ENCODE data around the gene JARID2. TPM values are rescaled to one million over a fixed set of nuclear protein-coding genes. Genes with fewer than 3 reads are reported as not detected.

JARID2 gene
- total and polyA plus RNA-seq, 7 donors = 1.1 to 16.1 (median 4.9) TPM

GRCh38 chr6:15303920-15304291 lies 58.0 kb downstream of the JARID2 start:
- H3K9me3 ChIP-seq = no peaks in the 10 kb centered on the region
- H3K4me1 ChIP-seq = peaks cover 68% of the 10 kb centered on the region
- no peak overlapping the region for H3K4me3 ChIP-seq
- no peak overlapping the region for H3K27ac ChIP-seq
- no peaks in the 10 kb centered on the region for H3K36me3 ChIP-seq (ENCODE audit: insufficient read depth in 1 of 2, low read depth in 1 of 2)
- no peak for TF ChIP-seq CTCF (IDR thresholded peaks at IDR 0.05)
- 93 to 97% (median 96%) methylated on average over 6 of the region's 6 CpGs for WGBS, 3 donors
- intact Hi-C loops (cut with DNase I) = no loop called here
- DNase-seq (no peak), ATAC-seq (no peak)
- no peaks in the 10 kb centered on the region for H3K27me3 ChIP-seq (ENCODE audit: insufficient read depth in 3 of 3, low read length in 2 of 3)

GRCh38 chr6:15304337-15305042 lies 58.6 kb downstream of the JARID2 start:
- intact Hi-C loops (cut with DNase I) = no loop called here
- DNase-seq = no peak
- no peak for ATAC-seq
- no peaks in the 10 kb centered on the region for H3K9me3 ChIP-seq
- H3K27ac ChIP-seq = peak overlapping the region; percentile 2
- no peak for TF ChIP-seq CTCF (IDR thresholded peaks at IDR 0.05)
- H3K4me3 ChIP-seq = no peak overlapping the region
- H3K4me1 ChIP-seq = peaks cover 64% of the 10 kb centered on the region
- 65 to 87% (median 66%) methylated on average over 4 of the region's 4 CpGs for WGBS, 3 donors
- H3K36me3 ChIP-seq (ENCODE audit: insufficient read depth in 1 of 2, low read depth in 1 of 2) = no peaks in the 10 kb centered on the region
- no peaks in the 10 kb centered on the region for H3K27me3 ChIP-seq (ENCODE audit: insufficient read depth in 3 of 3, low read length in 2 of 3)

GRCh38 chr6:15305496-15305895 lies 59.6 kb downstream of the JARID2 start:
- Histone ChIP-seq H3K27ac (no peak overlapping the region), H3K36me3 (ENCODE audit: insufficient read depth in 1 of 2, low read depth in 1 of 2) (no peaks in the 10 kb centered on the region), H3K4me1 (peaks cover 64% of the 10 kb centered on the region), H3K4me3 (no peak overlapping the region), H3K9me3 (no peaks in the 10 kb centered on the region), H3K27me3 (ENCODE audit: insufficient read depth in 3 of 3, low read length in 2 of 3) (no peaks in the 10 kb centered on the region)
- ATAC-seq = no peak
- no peak for DNase-seq
- TF ChIP-seq CTCF (IDR thresholded peaks at IDR 0.05) = no peak
- intact Hi-C loops (cut with DNase I) = no loop called here

GRCh38 chr6:15305909-15306308 lies 60.0 kb downstream of the JARID2 start:
- H3K9me3 ChIP-seq = no peaks in the 10 kb centered on the region
- no peak for ATAC-seq
- H3K27ac ChIP-seq = no peak overlapping the region
- H3K4me1 ChIP-seq = peaks cover 64% of the 10 kb centered on the region
- DNase-seq = no peak
- no peak overlapping the region for H3K4me3 ChIP-seq
- WGBS, 3 donors = 54 to 68% (median 67%) methylated on average over 7 of the region's 7 CpGs
- TF ChIP-seq CTCF (IDR thresholded peaks at IDR 0.05) = no peak
- intact Hi-C loops (cut with DNase I) = no loop called here
- no peaks in the 10 kb centered on the region for H3K36me3 ChIP-seq (ENCODE audit: insufficient read depth in 1 of 2, low read depth in 1 of 2)
- no peaks in the 10 kb centered on the region for H3K27me3 ChIP-seq (ENCODE audit: insufficient read depth in 3 of 3, low read length in 2 of 3)
